Islet of Langerhans (tissue), 1 donor: Measurements from ENCODE around the gene ARMC7.
"Not testable (repeated sequence)": the region's sequence is repeated elsewhere in the genome, so short reads cannot be mapped to it uniquely, and the experiment has no call there.

Experiments
- FAIRE-seq: peaks from one replicate; lab custom pipeline; 2011; peaks lifted over from hg19 to GRCh38; lab: Jason Lieb, UNC

ARMC7 gene

GRCh38 chr17:75102385-75102821 lies 7.4 kb upstream of the ARMC7 start:
- no peak for FAIRE-seq

- no peak for FAIRE-seq
These were observed 5.9 kb upstream of the ARMC7 start for GRCh38 chr17:75103601-75104554.

- FAIRE-seq = no peak
These were observed 4.4 kb upstream of the ARMC7 start for GRCh38 chr17:75105126-75106080.

- FAIRE-seq = no peak
These were observed 1.6 kb upstream of the ARMC7 start for GRCh38 chr17:75108193-75108592.

- FAIRE-seq = no peak
These were observed 743 bp upstream of the ARMC7 start for GRCh38 chr17:75109046-75109406.

- FAIRE-seq = no peak
These were observed 617 bp downstream of the ARMC7 start for GRCh38 chr17:75110234-75110937.

- FAIRE-seq = no peak
These were observed 2.1 kb downstream of the ARMC7 start for GRCh38 chr17:75111777-75112335.

- FAIRE-seq = no peak
These were observed 4.2 kb downstream of the ARMC7 start for GRCh38 chr17:75113798-75114551.

GRCh38 chr17:75114552-75115314 lies 5.0 kb downstream of the ARMC7 start:
- no peak for FAIRE-seq

- FAIRE-seq = no peak
These were observed 5.8 kb downstream of the ARMC7 start for GRCh38 chr17:75115555-75115954.

- FAIRE-seq = no peak
These were observed 7.0 kb downstream of the ARMC7 start for GRCh38 chr17:75116737-75117136.

GRCh38 chr17:75118307-75118706 lies 8.5 kb downstream of the ARMC7 start:
- FAIRE-seq = no peak

GRCh38 chr17:75124041-75124818 lies 14.5 kb downstream of the ARMC7 start:
- FAIRE-seq = no peak

- FAIRE-seq = no peak
These were observed 15.0 kb downstream of the ARMC7 start for GRCh38 chr17:75124819-75125162.

- FAIRE-seq = no peak
These were observed 16.2 kb downstream of the ARMC7 start for GRCh38 chr17:75125984-75126383.

GRCh38 chr17:75126954-75127353 lies 17.2 kb downstream of the ARMC7 start:
- FAIRE-seq = no peak

GRCh38 chr17:75127936-75128335 lies 18.2 kb downstream of the ARMC7 start:
- FAIRE-seq = not testable (repeated sequence)

GRCh38 chr17:75128694-75129505 lies 19.1 kb downstream of the ARMC7 start:
- FAIRE-seq = no peak

GRCh38 chr17:75129576-75129975 lies 19.8 kb downstream of the ARMC7 start:
- no peak for FAIRE-seq
